Thymus (tissue), 11 donors: ENCODE data around the gene IGFALS. TPM values are rescaled to one million over a fixed set of nuclear protein-coding genes. Genes with fewer than 3 reads are reported as not detected.

Experiments
- DNase-seq, 9 donors: peaks; one replicate each; pipeline ENCODE4 v3.0.0-alpha.2; 2013; ENCODE audit warnings: low spot score in 9 of 9, low read depth in 6 of 9, missing footprints in 1 of 9
- H3K27ac ChIP-seq, 2 donors: one replicate each; pipeline ENCODE4 v1.5.1; 2013; ENCODE audit warnings: control low read depth in 1 of 2, low read depth in 1 of 2, low read length in 1 of 2, mild to moderate bottlenecking in 1 of 2, moderate library complexity in 1 of 2
- H3K27me3 ChIP-seq, 2 donors: one replicate each; pipeline ENCODE4 v1.5.1; 2013; ENCODE audit warnings: low read length in 1 of 2; ENCODE audit not compliant: control insufficient read depth in 2 of 2, insufficient read depth in 1 of 2
- H3K36me3 ChIP-seq, 2 donors: one replicate each; pipeline ENCODE4 v1.5.1; 2013; ENCODE audit warnings: low read length in 1 of 2, mild to moderate bottlenecking in 1 of 2, moderate library complexity in 1 of 2; ENCODE audit not compliant: control insufficient read depth in 2 of 2, insufficient read depth in 2 of 2
- H3K4me1 ChIP-seq, 2 donors: one replicate each; pipeline ENCODE4 v1.5.1; 2013; ENCODE audit warnings: low read length in 2 of 2; ENCODE audit not compliant: control insufficient read depth in 2 of 2, insufficient read depth in 2 of 2
- H3K4me3 ChIP-seq, 2 donors: one replicate each; pipeline ENCODE4 v1.5.1; 2013; ENCODE audit warnings: low read length in 2 of 2, control low read depth in 1 of 2, mild to moderate bottlenecking in 1 of 2
- H3K9me3 ChIP-seq, 2 donors: one replicate each; pipeline ENCODE4 v1.5.1; 2013; ENCODE audit warnings: low read length in 1 of 2, mild to moderate bottlenecking in 1 of 2; ENCODE audit not compliant: control insufficient read depth in 2 of 2, insufficient read depth in 1 of 2
- WGBS: extraction: QIAGEN DNeasy Blood & Tissue Kit; methylation state at CpG from one replicate; pipeline ENCODE4 v1.1.7; 2013; 5-methylcytosine and 5-hydroxymethylcytosine counted together
- polyA plus RNA-seq: library from polyadenylated mRNA; stranded (reverse); fragments of 200-250 nt; gene quantifications from one replicate; pipeline ENCODE4 v1.2.3, GENCODE V29; 2013
- total RNA-seq: library from RNA; stranded (reverse); fragments of 120-200 nt; gene quantifications from one replicate; pipeline ENCODE4 v1.2.4, GENCODE V29; 2013
- donor health status: healthy.

The IGFALS gene
- total and polyA plus RNA-seq, 2 donors, result 1.9 to 4.0 TPM

GRCh38 chr16:1826691-1827573 is 33.4 kb upstream of the IGFALS start, which contains the start of the genes FAHD1 and HAGH:
Gene FAHD1 (plus strand): TSS chr16:1827206. CDS start chr16:1827239, 33 bp downstream.
Gene HAGH (minus strand): TSS chr16:1826825. CDS start chr16:1826787, 38 bp downstream.
- Histone ChIP-seq H3K9me3 (no peaks in the 10 kb centered on the region), H3K27me3 (peaks cover 0 to 12% of the 10 kb centered on the region in 2 donors), H3K4me1 (peaks cover 13 to 30% of the 10 kb centered on the region in 2 donors), H3K36me3 (peaks cover 5 to 19% of the 10 kb centered on the region in 2 donors), H3K27ac (peak within 1 kb of the TSS; percentile 38 to 83), H3K4me3 (peak within 1 kb of the TSS; percentile 72 to 94)
- DNase-seq, result peak; percentile 76 to 95 (median 91)
- under 1% methylated on average over 104 of the region's 104 CpGs for WGBS

- peaks cover 0 to 12% of the 10 kb centered on the region in 2 donors for H3K27me3 ChIP-seq
- WGBS, result under 1% methylated on average over 96 of the region's 96 CpGs
These were observed 32.6 kb upstream of the IGFALS start for GRCh38 chr16:1825864-1826690.

GRCh38 chr16:1825381-1825863 is 31.9 kb upstream of the IGFALS start:
- Histone ChIP-seq H3K36me3 (peaks cover 15 to 27% of the 10 kb centered on the region in 2 donors), H3K27ac (no peak overlapping the region), H3K9me3 (no peaks in the 10 kb centered on the region), H3K4me3 (peak overlapping the region; percentile 42 to 94), H3K4me1 (peaks cover 13 to 30% of the 10 kb centered on the region in 2 donors), H3K27me3 (peaks cover 0 to 12% of the 10 kb centered on the region in 2 donors)
- DNase-seq, result no peak
- WGBS, result 74% methylated on average over 15 of the region's 15 CpGs

More at GRCh38 chr16:1825864-1826690, 32.6 kb upstream of the IGFALS start:
- peak overlapping the region; percentile 42 to 94 for H3K4me3 ChIP-seq
- peak in 5 of 9 donors; percentile 52 to 79 (median 74) for DNase-seq
- peaks cover 13 to 30% of the 10 kb centered on the region in 2 donors for H3K4me1 ChIP-seq
- peaks cover 10 to 21% of the 10 kb centered on the region in 2 donors for H3K36me3 ChIP-seq
- H3K27ac ChIP-seq, result peak overlapping the region in 1 of 2 donors; percentile 83
- no peaks in the 10 kb centered on the region for H3K9me3 ChIP-seq

- no peak for DNase-seq
- WGBS, result 92% methylated on average over 9 of the region's 9 CpGs
- peaks cover 0 to 12% of the 10 kb centered on the region in 2 donors for H3K27me3 ChIP-seq
- peaks cover 13 to 27% of the 10 kb centered on the region in 2 donors for H3K4me1 ChIP-seq
- no peak overlapping the region for H3K4me3 ChIP-seq
- H3K9me3 ChIP-seq, result no peaks in the 10 kb centered on the region
- peaks cover 15 to 35% of the 10 kb centered on the region in 2 donors for H3K36me3 ChIP-seq
- no peak overlapping the region for H3K27ac ChIP-seq
These were observed 30.3 kb upstream of the IGFALS start for GRCh38 chr16:1823821-1824220.

- no peak overlapping the region for H3K27ac ChIP-seq
- 94% methylated on average over 16 of the region's 16 CpGs for WGBS
- H3K36me3 ChIP-seq, result peaks cover 18 to 44% of the 10 kb centered on the region in 2 donors
- DNase-seq, result no peak
- peaks cover 0 to 12% of the 10 kb centered on the region in 2 donors for H3K27me3 ChIP-seq
- peaks cover 12 to 23% of the 10 kb centered on the region in 2 donors for H3K4me1 ChIP-seq
- no peaks in the 10 kb centered on the region for H3K9me3 ChIP-seq
- H3K4me3 ChIP-seq, result no peak overlapping the region
These were observed 29.3 kb upstream of the IGFALS start for GRCh38 chr16:1822801-1823200.

- Histone ChIP-seq H3K4me1 (peaks cover 8 to 17% of the 10 kb centered on the region in 2 donors), H3K36me3 (peaks cover 18 to 45% of the 10 kb centered on the region in 2 donors), H3K4me3 (no peak overlapping the region), H3K9me3 (no peaks in the 10 kb centered on the region), H3K27ac (no peak overlapping the region), H3K27me3 (peaks cover 0 to 8% of the 10 kb centered on the region in 2 donors)
- DNase-seq, result no peak
- 96% methylated on average over 24 of the region's 24 CpGs for WGBS
These were observed 28.5 kb upstream of the IGFALS start for GRCh38 chr16:1821861-1822611.

GRCh38 chr16:1820946-1821290 is 27.4 kb upstream of the IGFALS start:
- whole genome bisulfite sequencing, result over 99% methylated on average over 12 of the region's 12 CpGs
- Histone ChIP-seq H3K4me1 (peaks cover 8 to 17% of the 10 kb centered on the region in 2 donors), H3K27ac (no peak overlapping the region), H3K27me3 (peaks cover 0 to 8% of the 10 kb centered on the region in 2 donors), H3K9me3 (no peaks in the 10 kb centered on the region), H3K4me3 (no peak overlapping the region), H3K36me3 (peaks cover 25 to 55% of the 10 kb centered on the region in 2 donors)
- DNase-seq, result no peak
